ENCODE data around the gene MLN.

MLN gene

DNA sequence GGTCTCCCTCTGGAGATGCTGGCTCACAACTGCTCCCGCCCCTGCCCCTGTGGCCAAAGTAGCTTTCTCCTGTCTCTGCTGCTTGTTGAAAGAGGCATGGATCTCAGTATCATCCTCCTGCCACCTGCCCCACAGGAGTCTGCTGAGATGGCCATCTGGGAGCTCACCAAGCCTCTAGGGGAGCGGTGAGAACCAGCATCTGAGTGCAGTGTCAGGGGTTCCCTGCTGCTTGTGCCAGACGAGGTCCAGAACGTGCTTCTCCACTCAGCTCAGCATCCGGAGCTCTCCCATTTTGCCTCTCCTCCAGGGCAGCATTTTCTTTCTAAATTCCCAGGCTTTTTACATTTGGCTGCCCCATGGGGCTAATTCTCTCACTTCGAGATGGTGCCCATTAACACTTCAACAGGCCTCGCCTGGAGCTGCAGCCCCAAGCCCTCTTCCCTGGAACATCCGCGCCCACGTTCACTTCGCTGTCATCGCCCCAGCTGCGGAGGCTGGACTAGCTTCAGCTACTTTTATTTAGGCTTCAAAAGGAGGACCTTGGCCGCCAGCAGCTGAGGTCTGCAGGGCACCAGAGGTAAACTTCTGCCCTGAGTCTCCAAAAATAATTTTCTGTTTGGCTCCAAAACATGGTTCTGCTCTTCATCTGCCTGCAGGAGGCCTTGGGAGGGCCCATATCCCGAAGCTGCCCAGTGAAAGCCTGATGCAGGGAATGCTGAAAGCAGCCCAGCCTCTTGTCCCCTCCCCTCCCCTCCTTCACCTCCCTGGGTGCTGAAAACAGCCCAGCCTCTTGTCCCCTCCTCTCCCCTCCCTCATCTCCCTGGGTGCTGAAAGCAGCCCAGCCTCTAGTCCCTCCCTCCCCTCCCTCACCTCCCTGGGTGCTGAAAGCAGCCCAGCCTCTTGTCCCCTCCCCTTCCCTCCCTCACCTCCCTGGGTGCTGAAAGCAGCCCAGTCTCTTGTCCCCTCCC is 25.2 kb upstream of the MLN start:
- Mint-ChIP-seq H3K4me3 (no peak overlapping the region), H3K36me3 (no peaks in the 10 kb centered on the region), H3K9me3 (no peaks in the 10 kb centered on the region), H3K27ac (no peak overlapping the region), H3K4me1 (no peaks in the 10 kb centered on the region), H3K27me3 (peaks cover 39 to 51% of the 10 kb centered on the region in 2 donors)
- DNase-seq (no peak), ATAC-seq (replicated peaks) (no peak)

DNA sequence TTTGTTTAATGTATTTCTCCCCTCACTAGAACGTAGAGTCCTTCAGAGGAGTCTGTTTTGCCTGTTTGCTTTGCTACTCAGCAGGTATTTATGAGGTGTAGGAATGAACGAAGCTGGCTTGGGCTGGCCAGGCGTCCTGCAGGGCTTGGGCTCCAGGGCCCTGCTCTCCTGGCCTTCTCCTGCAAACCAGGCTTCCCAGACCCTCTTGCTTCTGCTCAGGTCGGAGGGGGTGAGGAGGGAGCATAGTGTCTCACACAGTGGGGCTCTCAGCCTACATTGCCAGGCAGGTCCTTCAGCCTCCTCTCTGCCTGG is 24.6 kb upstream of the MLN start:
- ATAC-seq (replicated peaks) (no peak), DNase-seq (no peak)
- H3K36me3 Mint-ChIP-seq: no peaks in the 10 kb centered on the region
- H3K4me3 Mint-ChIP-seq: no peak overlapping the region
- H3K27ac Mint-ChIP-seq: no peak overlapping the region
- H3K4me1 Mint-ChIP-seq: no peaks in the 10 kb centered on the region
- peaks cover 33 to 45% of the 10 kb centered on the region in 2 donors for H3K27me3 Mint-ChIP-seq
- no peaks in the 10 kb centered on the region for H3K9me3 Mint-ChIP-seq

DNA sequence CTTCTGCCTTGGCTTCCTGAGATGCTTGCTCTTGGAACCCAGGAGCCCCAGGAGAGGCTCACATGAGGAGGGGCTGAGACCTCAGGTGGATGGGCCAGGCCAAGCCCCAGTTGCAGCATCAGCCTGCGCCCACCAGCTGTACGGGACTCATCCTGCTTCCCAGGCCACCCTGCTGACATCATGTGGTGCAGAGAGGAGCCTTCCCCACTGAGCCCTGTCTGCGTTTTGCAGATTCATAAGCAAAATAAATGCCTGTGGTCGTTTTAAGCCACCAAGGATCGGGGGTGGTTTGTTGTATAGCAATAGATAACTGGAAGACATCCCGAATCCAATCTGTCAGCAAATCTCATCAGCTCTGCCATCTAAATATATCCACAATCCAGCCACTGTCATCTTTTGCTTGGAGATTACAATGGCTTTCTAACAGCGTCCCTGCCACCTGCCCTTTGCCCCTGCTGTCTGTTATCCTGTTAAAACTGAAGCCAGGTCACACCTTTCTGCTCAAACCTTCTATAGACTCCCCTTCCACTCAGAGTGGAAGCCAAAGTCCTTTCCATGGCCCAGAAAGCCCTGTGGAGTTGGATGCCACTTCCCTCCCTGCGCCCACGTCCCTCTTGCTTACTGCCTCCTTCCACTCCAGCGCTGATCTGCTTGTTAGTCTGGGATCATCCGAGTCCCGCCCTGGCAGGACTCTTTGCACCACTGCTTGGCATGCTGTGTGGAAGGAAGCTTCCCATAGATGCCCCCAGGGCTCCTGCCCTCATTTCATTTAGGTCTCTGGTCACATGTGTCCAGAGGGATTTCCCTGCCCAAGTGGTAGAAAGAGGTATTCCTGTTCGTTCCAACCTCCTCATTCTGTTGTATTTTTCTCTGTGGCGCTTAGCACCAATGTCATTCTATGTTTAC is 24.0 kb upstream of the MLN start:
- no peak overlapping the region for H3K4me3 Mint-ChIP-seq
- no peaks in the 10 kb centered on the region for H3K9me3 Mint-ChIP-seq
- DNase-seq (no peak), ATAC-seq (replicated peaks) (no peak)
- H3K36me3 Mint-ChIP-seq: no peaks in the 10 kb centered on the region
- peaks cover 37 to 46% of the 10 kb centered on the region in 2 donors for H3K27me3 Mint-ChIP-seq
- H3K4me1 Mint-ChIP-seq: no peaks in the 10 kb centered on the region
- H3K27ac Mint-ChIP-seq: no peak overlapping the region

DNA sequence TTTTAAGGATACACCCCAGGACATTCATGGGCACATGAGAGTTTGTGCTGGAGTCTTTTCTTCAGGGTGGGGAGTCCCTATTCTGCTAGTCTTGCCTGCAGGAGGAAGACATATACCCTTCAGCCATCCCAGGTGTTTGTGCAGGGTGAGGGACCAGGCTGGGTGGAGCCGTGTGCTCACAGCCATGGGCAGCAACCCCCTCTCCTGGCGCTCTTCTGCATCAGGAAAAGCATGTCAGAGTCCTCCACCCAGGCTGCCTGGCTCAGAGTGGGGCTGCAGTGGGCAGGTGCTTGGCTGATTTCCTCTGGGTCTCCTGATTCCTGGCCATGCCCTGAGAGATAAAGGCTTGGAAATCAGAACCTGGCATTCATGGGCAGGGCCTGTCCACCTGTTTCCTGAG is 22.7 kb upstream of the MLN start:
- Mint-ChIP-seq H3K27me3 (peaks cover 44 to 55% of the 10 kb centered on the region in 2 donors), H3K4me3 (no peak overlapping the region), H3K9me3 (no peaks in the 10 kb centered on the region), H3K4me1 (no peaks in the 10 kb centered on the region), H3K27ac (no peak overlapping the region), H3K36me3 (no peaks in the 10 kb centered on the region)
- DNase-seq: no peak
- no peak for ATAC-seq (replicated peaks)

DNA sequence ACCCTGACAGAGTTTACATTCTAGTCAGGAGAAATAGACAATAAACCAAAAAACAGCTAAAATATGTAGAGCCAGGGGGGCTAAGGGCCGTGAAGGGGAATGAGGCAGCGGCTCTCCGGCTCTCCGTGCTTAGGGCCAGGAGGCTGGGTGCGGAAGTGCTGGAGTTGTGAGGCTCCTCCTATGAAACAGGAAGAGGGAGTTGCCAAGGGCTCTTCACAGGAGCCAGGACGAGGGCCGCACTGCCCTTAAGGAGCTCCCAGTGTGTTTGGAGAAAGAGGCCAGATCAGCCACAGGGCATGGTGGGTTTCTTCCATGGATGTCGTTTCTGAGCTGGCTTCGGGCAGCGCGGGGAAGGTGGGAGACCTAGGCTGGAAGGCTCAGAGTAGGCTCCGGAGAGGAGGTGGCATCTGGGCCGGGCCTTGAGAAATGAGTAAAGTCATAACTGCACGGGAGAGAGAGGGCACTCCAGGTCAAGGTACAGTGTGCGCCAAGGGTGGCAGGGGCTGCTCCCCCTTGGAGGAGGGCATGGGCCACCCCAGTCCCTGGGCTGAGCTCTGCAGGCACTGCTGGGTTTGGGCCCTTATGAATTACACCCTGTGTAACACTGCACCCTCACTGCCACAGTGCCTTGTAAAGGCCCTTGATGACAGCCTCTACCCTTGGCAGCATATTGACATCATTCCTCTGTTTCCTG is 20.8 kb upstream of the MLN start:
- Mint-ChIP-seq H3K4me1 (peaks cover 0 to 2% of the 10 kb centered on the region in 2 donors), H3K4me3 (no peak overlapping the region), H3K9me3 (no peaks in the 10 kb centered on the region), H3K27me3 (peaks cover 32 to 52% of the 10 kb centered on the region in 2 donors), H3K27ac (no peak overlapping the region), H3K36me3 (no peaks in the 10 kb centered on the region)
- no peak for DNase-seq
- ATAC-seq (replicated peaks): no peak

DNA sequence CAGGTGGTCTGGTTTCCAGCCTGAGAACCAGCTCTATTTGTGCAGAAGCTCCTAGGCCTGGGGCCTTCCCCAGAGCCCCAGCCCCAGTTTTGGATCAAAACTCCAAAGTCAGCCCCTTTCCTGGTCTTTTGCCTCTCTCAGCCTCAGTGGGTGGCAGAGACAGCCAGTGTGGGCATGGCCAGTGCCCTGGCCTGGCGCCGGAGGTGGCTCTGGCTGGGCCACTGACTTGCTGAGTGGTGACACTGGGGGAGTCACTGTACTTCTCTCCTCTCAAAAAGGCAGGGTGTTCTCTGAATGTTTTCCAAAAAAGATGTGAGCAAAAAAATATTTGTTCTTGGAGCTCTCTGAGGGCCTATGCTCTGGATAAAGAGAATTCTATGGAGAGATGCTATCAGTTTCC is 20.0 kb upstream of the MLN start:
- no peak for DNase-seq
- Mint-ChIP-seq H3K36me3 (no peaks in the 10 kb centered on the region), H3K27ac (no peak overlapping the region), H3K4me1 (peaks cover 0 to 2% of the 10 kb centered on the region in 2 donors), H3K4me3 (no peak overlapping the region), H3K9me3 (no peaks in the 10 kb centered on the region), H3K27me3 (peaks cover 32 to 55% of the 10 kb centered on the region in 2 donors)
- no peak for ATAC-seq (replicated peaks)

DNA sequence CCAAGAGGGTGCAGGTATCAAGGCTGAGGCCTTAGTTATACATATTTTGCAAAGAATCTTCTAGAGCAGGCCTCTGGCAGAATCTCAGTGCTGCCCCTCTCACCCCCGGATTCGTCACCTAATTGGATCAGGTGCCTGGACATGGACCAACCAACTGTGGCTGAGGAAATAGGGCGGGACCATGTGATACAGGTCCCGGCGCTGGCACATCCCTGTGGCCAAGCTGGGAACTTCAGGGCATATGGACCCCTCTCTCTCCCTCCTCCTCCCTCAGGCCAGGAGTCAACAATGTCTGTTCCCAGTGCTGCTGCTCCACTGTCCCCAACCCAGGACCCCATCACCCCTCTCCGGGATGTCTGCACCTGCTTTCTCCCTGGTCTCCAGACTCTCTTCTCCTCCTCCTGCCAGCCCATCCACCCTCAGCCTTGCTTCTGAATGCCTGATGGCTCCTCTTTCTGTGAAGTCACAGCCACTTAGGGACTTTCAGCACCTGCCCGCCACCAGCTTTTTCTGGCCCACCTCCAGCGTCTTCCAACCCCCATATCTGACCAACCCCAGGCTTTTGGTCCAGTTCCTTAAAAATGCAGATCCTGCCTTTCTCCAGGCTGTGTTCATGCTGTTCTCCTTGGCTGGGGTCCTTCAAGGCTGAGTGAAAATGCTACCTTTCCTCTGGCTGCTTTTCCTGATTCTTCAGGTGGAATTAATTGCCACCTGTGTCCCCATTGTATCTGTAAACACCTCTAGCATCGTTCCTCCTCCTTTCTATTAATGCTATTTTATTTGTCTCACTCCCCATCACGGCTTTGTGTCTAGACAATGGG is 19.0 kb upstream of the MLN start:
- Mint-ChIP-seq H3K9me3 (no peaks in the 10 kb centered on the region), H3K27me3 (peaks cover 27 to 49% of the 10 kb centered on the region in 2 donors), H3K4me3 (no peak overlapping the region), H3K36me3 (no peaks in the 10 kb centered on the region), H3K27ac (no peak overlapping the region), H3K4me1 (peaks cover 0 to 2% of the 10 kb centered on the region in 2 donors)
- DNase-seq: no peak
- ATAC-seq (replicated peaks): peak in 1 of 2 donors; percentile 31

DNA sequence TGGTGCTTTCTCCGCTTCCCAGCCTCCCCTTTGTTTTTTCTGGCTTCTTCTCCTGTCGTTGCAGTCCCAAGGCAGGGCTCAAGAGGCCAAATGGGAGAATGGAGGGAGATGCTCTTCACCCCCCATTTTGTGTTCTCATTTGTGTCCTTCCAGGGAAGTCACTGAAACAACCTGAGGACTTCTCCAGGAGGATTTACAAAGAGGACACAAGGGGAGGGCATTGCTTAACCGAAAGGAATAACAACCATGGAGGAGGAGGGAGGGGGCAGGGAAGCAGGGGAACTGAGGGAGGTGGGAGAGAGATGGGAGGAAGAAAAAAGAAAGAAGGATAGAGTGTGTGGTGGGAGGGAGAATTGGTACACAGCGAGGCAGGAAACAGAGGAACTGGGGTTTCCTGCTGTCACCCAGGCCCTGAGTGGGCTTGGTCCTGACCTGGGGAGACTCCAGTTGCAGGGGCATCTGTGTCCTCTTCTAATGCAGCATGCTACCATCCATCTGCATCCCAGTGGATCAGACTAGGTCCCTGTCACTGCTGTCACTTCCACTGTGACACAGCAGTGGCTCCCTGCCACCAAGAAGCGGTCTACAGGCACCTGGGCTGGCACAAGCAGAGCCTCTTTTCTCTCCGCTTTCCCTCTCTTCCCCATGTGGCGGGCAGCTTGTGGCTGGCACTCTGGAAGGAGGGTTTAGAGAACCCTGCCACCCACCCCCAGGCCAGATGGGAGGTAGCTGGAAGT is 17.1 kb upstream of the MLN start:
- no peak overlapping the region for H3K27ac Mint-ChIP-seq
- H3K4me3 Mint-ChIP-seq: no peak overlapping the region
- H3K36me3 Mint-ChIP-seq: no peaks in the 10 kb centered on the region
- no peaks in the 10 kb centered on the region for H3K9me3 Mint-ChIP-seq
- H3K4me1 Mint-ChIP-seq: peaks cover 0 to 2% of the 10 kb centered on the region in 2 donors
- DNase-seq: no peak
- H3K27me3 Mint-ChIP-seq: peaks cover 28 to 59% of the 10 kb centered on the region in 2 donors
- ATAC-seq (replicated peaks): no peak

DNA sequence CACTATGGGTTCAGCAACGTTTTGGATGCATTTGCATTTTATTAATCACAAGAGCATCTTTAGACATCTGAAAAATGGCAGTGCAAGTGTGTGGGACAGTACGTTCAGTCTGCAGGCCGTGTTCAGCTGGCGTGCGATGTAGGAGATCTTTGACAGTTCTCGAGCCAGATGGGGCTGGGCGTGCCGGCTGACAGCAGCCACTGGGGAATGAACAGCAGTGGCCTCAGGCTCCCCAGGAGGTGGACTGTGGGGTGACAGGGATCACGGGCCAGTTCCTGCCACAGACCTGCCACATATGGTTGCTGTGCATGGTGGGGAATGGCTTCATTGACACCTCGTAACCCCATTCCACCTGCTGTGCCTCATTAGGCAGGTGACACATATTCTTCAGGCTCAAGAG is 16.4 kb upstream of the MLN start:
- H3K27ac Mint-ChIP-seq: no peak overlapping the region
- H3K9me3 Mint-ChIP-seq: no peaks in the 10 kb centered on the region
- no peak for ATAC-seq (replicated peaks)
- no peak overlapping the region for H3K4me3 Mint-ChIP-seq
- DNase-seq: no peak
- peaks cover 32 to 63% of the 10 kb centered on the region in 2 donors for H3K27me3 Mint-ChIP-seq
- H3K4me1 Mint-ChIP-seq: peaks cover 0 to 2% of the 10 kb centered on the region in 2 donors
- H3K36me3 Mint-ChIP-seq: no peaks in the 10 kb centered on the region

DNA sequence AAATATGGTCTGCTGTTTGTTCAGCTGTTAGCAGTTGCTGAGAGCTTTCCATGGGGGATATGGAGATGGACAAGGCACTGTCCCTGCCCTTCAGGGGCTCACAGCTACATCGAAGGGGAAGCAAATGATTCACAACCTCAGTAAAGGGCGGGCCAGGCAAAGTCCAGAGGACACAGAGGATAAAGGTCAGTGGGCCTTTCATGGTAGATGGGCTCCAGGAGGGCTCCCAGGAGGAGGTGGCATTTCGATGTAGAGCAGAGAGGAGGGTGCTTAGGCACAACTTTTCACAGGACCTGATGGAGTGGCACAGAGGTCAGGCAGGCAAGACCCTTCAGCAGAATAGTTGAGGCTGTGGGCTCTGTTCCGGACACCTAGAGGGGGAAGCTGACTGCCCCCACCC is 15.2 kb upstream of the MLN start:
- Mint-ChIP-seq H3K4me1 (peaks cover 0 to 2% of the 10 kb centered on the region in 2 donors), H3K9me3 (no peaks in the 10 kb centered on the region), H3K27me3 (peaks cover 43 to 75% of the 10 kb centered on the region in 2 donors), H3K4me3 (no peak overlapping the region), H3K27ac (no peak overlapping the region), H3K36me3 (no peaks in the 10 kb centered on the region)
- ATAC-seq (replicated peaks) (no peak), DNase-seq (no peak)

DNA sequence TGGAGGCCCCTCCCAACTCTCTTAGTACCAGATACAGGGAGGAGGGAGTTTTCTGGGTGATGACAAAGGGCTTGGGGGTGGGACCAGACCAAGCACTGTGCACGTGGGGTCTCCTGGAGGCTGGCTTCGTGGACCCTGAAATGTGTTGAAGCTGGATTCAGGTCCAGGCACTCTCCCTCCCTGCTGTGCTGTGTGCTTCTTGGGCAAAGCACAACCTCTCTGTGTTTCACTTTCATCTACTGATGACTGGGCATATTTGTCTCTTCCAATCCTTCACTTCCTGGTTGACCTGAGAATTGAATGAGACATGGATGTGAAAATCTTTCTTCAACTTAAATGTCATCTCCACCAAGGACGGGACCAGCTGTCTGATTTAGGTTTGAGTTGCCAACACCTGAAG is 14.5 kb upstream of the MLN start:
- Mint-ChIP-seq H3K27ac (no peak overlapping the region), H3K4me1 (peaks cover 0 to 5% of the 10 kb centered on the region in 2 donors), H3K9me3 (no peaks in the 10 kb centered on the region), H3K27me3 (peaks cover 49 to 82% of the 10 kb centered on the region in 2 donors), H3K4me3 (no peak overlapping the region), H3K36me3 (no peaks in the 10 kb centered on the region)
- ATAC-seq (replicated peaks) (no peak), DNase-seq (no peak)

DNA sequence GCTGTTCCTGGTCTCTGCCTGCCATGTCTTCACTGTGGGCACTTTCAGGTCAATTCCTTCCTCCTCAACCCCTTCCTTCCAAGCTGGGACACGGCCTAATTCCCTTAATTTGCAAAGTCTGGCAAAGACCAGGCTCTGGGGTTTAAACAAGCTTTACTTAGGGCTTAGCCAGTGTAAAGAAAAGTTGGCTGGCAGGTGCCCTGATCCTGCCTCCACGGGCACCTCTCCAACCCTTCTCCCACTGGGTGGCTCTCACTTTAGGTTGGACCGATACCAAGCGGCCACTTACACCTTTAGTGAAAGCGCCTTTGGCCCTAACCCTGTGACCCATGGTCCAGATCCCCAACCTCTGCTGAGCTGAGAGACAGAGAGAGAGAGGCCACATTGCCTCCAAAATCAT is 13.7 kb upstream of the MLN start:
- Mint-ChIP-seq H3K27ac (no peak overlapping the region), H3K9me3 (no peaks in the 10 kb centered on the region), H3K36me3 (no peaks in the 10 kb centered on the region), H3K27me3 (peaks cover 47 to 82% of the 10 kb centered on the region in 2 donors), H3K4me1 (peaks cover 0 to 5% of the 10 kb centered on the region in 2 donors), H3K4me3 (no peak overlapping the region)
- ATAC-seq (replicated peaks) (no peak), DNase-seq (no peak)

DNA sequence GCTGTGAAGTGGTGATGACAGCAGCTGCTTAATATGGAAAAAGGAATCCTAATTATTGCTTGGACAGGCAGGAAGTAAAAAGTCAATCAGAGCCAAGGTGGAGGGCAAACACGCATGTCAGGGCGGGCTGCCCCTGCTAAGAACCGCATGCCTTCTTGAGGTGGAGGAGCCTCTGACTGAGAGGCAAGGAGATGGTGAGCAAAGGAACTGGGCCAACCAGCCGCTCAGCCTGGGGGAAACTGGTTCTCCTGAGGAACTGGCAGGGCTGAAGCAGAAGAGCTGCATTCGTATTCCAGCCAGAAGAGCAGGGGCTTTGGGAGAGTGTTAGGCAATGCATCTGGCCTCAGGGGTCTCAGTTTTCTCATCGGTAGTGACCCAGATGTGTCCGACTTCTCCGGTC is 13.1 kb upstream of the MLN start:
- Mint-ChIP-seq H3K27ac (no peak overlapping the region), H3K9me3 (no peaks in the 10 kb centered on the region), H3K36me3 (no peaks in the 10 kb centered on the region), H3K27me3 (peaks cover 50 to 82% of the 10 kb centered on the region in 2 donors), H3K4me1 (peaks cover 0 to 5% of the 10 kb centered on the region in 2 donors), H3K4me3 (no peak overlapping the region)
- no peak for DNase-seq
- no peak for ATAC-seq (replicated peaks)

All from stimulated activated naive B cell treated with anti-CD40 and anti-IgM and Interleukin-4, amounts not matched to agents 10 μg/mL and 1 μg/mL and 100 μg/mL, for 72 hours (primary cell).